ENCODE measurements around the gene MKX.

- TF ChIP-seq EZH2phosphoT487 (IDR thresholded peaks at IDR 0.05; ENCODE audit: insufficient read depth, low read depth) (no peak), EZH2 (IDR thresholded peaks at IDR 0.05; ENCODE audit: insufficient read depth, poor library complexity, severe bottlenecking) (no peak)
These were observed 31.3 kb downstream of the MKX start for GRCh38 chr10:27714349-27714748.
